Daoy (cell line): ENCODE measurements around the gene SLC22A4. TPM values are rescaled to one million over a fixed set of nuclear protein-coding genes. Genes with fewer than 3 reads are reported as not detected.

Experiments used
- DNase-seq: peaks from one replicate; pipeline ENCODE4 v3.0.0-alpha.2; 2015; ENCODE audit warnings: low read depth
- total RNA-seq: library from RNA; depleted of rRNA; stranded (reverse); fragments of >200 nt; shearing (Covaris generic); gene quantifications from 2 replicates; pipeline ENCODE4 v1.2.3, GENCODE V29; 2014

SLC22A4 gene
- total RNA-seq, 1 experiment from 2014 or later: 3.5 TPM

- no peak for DNase-seq
These were observed 6.6 kb downstream of the SLC22A4 start for GRCh38 chr5:132300577-132301343.

DNA sequence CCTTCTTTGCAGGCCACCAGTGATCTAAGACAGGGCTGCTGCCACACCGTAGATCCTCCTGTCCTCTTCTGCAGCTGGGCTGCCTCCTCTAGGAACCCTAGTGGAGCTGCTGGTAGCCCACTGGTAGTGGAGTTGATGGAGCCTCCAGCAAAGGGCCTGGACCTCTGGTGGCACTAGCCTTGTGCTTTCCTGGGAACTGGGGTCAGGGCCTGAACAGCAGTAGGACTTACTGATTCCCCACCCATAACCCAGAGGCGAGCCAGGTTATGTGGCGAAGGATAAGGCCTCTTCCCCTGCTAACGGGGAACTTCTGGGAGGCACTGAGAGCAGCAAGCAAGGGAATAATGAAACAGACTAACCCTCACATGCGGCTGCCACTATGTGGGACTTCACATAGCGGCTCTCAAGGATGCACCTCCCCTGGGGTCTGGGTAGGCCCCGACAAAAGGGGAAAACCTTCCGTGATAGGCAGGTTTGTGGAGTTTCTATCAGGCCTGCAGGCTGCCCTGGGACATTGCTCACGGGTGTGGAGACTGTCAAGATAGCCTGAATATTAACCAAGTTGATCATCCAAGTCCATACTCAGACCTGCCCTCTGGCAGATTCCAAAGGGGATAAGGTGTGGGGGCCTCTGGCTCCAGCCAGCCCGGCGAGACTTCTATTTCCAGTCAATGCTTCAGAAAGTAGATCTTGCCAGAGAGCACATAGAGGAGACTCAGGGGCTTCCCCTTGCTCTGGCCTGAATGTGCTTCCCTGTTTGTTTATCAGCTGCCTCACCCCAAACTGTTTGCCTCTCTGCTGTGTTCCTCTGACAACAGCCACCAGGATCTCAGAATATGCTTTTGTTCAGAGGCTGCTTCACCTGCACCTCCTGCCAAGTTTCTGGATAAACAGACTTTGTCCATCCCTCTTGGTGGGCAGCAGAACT is 7.4 kb downstream of the SLC22A4 start:
- no peak for DNase-seq

DNA sequence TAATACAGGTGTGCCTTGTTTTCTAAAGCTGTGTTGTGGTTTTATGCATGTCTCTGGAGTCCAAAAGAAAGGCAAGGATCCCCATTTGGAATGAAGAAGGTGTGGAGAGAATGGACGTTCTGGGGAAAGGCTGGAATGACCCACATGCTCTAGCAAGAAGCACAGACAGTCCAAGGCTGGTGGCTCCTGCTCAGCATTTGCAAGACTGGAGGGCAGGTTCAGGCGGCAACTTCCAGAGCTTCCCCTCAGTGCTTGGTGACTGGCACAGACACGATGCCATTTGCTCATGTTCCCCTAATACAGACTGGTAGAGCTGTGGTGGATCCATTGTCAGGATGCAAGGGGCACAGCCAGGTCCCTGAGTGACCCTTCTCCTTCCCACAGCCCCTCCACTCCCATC is 8.2 kb downstream of the SLC22A4 start:
- no peak for DNase-seq

DNA sequence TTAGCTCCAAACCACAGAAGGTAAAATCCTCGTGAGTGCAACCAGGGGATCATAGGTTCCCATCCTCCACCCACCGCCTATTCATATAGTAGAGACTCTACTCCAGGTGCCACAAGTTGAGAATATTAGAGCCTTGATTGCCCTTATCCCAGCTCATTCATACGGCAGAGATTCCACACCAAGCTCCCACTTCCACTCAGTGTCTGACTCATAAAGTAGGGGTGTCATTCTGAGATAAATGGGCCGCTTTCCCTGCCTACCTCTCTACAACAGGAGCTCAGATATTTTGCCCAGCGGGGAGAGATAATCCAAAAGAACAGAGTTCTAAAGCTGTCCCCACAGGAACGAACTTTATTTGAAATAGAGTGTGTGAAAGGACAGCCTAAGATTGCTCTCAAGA is 9.4 kb downstream of the SLC22A4 start:
- no peak for DNase-seq

DNA sequence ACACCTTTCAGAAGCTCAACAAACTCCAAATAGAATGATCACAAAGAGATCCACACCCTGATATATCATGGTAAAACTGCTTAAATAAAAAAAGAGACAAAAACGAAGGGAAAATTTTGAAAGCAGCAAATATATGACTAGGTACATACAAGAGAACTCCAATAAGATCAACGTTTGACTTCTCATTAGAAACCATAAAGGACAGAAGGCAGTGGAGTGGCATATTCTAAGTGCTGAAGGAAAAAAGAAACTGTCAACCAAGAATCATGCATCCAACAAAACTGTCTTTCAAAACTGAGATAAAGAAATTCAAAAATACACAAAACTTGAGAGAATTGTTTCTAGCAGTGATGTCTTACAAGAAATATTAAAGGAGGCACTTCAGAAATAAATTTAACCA is 11.2 kb downstream of the SLC22A4 start:
- DNase-seq: no peak

DNA sequence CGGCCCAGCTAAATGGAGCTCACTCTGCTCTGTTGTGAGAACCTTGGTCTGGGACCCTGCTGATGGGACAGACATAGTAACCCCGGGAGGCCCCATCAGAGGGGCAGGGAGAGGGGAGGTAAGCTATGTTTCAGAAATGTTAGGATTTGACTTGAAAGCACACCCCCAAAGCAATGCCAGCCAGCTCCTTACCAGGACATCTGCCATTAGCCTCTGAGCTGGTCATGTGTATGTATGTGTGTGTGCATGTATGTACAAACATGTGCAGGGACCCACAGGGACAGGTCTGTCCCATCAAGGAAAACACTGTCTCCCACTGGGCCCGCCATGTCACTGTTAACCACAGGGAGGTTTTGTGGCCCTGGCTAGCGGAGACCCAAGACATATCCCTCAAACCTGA is 14.5 kb downstream of the SLC22A4 start:
- DNase-seq: no peak

DNA sequence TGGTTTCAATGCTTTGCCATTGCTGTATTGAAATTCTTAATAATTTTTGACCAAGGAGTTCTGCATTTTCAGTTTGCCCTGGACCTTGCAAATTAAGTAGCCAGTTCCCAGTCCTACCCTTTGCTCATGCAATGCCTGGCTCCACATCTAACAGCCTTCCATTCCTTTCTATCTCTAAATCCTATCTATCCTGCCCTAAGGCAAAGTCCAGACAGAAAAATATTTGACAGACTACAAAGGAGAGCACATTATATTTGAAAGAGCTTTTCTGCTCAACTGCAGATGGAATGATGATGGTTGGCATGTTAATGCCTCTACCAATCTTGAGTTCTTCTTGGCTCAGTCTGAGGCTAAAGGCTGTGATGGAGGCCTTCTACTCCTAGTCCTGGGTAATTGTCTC is 15.5 kb downstream of the SLC22A4 start:
- DNase-seq: no peak

DNA sequence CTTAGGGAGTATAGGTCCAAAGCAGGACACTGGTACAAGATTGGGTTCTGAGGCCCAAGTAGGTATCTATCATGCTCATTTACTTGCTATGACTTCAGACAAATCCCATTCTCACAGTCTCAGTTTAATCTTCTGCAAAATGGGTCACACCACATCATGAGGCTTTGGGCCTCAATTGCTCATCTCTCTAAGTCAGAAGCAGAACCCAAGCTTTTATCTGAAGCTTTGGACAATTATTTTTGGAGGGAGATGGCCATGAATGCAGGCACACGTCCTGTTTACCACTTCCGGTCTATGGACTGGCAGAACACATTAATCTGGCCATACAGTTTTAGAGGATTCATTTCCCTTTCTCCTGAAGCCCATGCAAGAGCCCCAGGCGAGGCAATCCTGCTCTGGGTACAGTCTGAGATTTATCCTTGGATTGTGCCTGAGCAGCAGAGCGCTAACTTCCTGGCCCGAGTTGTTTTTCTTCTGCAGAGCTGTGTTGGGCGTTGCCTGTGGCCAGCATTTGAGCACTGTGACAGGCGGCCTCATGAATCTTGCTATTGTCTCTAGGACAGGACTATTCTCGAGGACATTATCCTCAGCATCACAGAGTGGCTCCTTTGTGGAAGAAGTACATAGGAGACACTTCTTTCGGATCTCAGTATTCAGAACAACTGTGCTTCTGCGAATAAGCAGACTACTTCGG is 16.1 kb downstream of the SLC22A4 start:
- DNase-seq: no peak

- no peak for DNase-seq
These were observed 19.2 kb downstream of the SLC22A4 start for GRCh38 chr5:132313366-132313765.

DNA sequence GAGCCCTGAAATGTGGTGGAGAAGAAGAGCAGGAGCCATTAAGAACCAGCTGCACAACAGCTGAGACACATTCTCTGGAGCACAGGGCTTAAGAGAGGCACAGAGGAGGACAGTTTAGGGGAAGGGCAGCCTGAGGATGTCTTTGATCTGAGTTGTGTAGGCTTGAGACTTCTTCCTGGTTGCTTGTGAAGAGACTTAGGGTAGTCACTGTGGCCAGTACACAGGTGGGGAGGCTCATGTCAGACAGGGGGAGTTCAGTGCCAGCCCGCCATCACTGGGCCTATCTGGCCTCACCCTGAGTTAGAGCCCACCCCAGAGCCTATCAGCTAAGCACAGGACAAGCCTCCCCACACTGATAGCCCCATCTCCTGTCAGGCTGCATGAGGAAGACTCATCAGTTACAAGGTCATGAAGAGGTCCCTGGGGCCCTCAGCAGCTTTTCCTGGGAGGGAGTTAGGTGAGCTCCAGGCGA is 19.8 kb downstream of the SLC22A4 start:
- no peak for DNase-seq

GRCh38 chr5:132315529-132316067 is 21.4 kb downstream of the SLC22A4 start:
- DNase-seq: no peak

DNA sequence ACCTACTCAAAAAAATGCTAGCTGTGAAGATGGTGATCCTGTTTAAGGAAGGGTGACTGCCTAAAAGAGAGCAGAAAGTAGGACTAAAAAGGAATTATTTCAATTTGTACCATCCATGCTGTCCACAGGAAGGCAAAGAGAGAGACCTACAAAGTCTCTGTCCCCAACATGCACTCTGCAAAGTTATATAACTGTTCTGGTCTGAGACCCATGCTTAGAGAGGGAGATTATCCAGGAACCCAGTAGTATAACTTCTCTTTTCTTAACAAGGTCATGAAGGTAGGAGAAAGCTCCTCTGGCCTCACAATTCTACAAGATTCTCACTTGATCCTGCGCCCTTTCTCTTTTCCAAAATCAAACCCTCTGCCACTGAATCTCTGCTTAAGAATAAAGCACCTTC is 25.8 kb downstream of the SLC22A4 start:
- no peak for DNase-seq

DNA sequence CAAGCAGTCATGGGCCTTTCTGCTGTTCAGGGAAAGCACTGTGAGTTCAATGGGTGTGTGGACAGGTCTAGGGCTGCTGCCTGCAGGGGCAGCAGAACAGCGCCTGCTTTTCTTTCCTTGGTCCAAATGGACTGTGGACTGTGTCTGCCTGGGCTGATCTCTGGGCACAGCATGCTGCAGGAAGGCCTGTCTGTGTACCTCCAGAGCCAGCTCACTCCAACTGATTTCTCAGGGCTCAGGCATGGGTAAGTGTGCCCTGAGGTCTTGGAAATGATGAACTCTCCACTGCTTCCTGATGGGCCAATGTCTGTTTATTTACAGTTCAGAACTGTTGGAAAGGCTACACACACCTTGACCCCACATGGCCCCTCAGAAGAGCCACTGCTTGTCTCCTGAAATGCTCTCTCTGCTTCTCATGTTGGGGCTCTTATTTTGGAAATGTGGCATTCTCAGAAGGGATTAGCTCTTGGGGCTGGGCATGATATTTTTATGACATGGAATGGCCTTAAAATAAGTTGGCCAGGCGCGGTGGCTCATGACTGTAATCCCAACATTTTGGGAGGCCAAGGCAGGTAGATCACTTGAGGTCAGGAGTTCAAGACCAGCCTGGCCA is 27.0 kb downstream of the SLC22A4 start:
- DNase-seq: no peak

- DNase-seq: no peak
These were observed 28.1 kb downstream of the SLC22A4 start for GRCh38 chr5:132322266-132322665.

- DNase-seq: no peak
These were observed 29.0 kb downstream of the SLC22A4 start for GRCh38 chr5:132323202-132323601.

DNA sequence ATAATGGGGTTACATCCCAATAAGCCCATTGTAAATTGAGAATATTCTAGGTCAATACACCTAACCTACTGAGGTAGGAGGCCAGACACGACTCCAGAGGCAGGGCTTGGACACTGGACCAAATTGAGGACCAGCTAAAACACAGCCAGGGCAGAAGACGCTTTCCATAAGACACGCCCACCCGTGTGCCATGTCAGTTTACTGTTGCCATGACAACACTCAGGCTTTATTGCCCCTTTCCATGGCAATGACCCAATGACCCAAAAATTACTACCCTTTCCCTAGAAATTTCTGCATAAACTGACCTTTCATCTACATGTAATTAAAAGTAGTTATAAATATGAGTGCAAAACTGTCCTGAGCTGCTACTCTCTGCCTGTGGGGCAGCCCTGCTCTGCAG is 31.5 kb downstream of the SLC22A4 start:
- DNase-seq: no peak

DNA sequence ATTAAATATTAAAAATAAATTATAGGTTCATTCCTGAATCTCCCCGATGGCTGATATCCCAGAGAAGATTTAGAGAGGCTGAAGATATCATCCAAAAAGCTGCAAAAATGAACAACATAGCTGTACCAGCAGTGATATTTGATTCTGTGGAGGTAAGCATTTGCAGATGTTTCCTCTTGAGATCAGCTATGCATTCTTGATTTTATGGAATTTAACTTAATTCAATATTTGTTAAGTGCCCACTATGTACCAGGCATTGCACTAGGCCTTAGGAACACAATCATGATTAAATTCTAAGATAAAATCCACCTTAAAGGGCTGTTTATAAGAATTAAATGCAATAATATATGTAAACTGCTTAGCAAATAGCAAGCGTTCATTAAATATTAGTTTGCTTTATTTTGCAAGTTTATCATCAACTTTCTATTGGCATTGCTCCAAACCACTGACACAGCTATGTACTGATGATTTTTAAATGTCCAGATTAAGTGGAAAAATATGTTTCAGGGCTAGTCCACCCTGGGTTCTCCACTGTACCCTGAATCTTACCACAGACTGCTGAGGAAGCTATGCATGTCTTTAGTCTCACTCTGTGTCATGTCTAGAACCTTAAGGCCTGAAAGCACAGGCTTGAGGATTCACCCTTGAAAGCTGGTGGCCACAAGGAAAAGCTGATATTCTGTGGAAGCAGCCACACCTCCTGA is 33.2 kb downstream of the SLC22A4 start:
- DNase-seq: no peak

DNA sequence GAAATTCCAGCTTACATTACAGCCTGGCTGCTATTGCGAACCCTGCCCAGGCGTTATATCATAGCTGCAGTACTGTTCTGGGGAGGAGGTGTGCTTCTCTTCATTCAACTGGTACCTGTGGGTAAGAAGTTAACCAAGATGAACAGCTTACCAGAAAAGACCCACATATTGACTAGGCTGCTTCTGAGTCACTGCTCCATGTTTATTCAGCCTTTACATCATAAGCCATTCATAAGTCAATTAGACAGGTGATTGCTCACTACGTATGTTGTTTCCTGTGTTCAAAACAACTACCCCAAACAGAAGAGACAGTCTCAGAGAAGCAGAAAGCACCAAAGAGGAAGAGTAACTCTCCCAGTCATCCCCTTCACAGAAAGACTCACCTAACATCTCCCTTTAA is 40.6 kb downstream of the SLC22A4 start:
- no peak for DNase-seq

DNA sequence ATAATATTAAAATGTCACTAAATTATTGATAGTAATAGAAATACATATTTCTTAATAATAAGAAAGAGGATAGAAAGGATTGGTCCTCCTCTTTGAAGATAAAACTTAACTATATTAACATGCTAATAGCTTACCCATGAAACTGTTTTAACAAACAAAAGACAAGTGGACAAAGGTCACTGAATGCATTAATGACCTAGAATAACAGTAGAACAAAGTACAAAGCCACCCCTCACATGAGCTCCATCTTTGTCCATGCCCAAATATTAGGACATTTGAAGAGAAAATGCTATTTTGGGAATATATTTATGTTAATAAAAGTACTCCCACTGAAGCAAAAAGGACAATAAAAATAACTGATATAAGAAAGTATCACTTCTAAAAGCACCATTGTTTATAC is 41.2 kb downstream of the SLC22A4 start:
- no peak for DNase-seq

GRCh38 chr5:132339502-132339901 is 45.3 kb downstream of the SLC22A4 start:
- no peak for DNase-seq
